GM23338 (cell line): ENCODE data around the gene MGRN1. TPM values are rescaled to one million over a fixed set of nuclear protein-coding genes. Genes with fewer than 3 reads are reported as not detected.

ENCODE experiments used
- ATAC-seq: fragments of 200-7000 bp; cut with Tn5 transposase; 3 replicates; pipeline ENCODE4 v1.9.1; 2020
- DNase-seq: peaks from one replicate; pipeline ENCODE4 v3.0.0-alpha.2; 2015; ENCODE audit warnings: low spot score
- H2AFZ ChIP-seq: fragments of 200-600 bp; sonication (generic); 2 replicates; pipeline ENCODE4 v1.8.0; 2016; ENCODE audit warnings: antibody characterized with exemption, mild to moderate bottlenecking, moderate library complexity
- H3F3A ChIP-seq: fragments of 200-600 bp; sonication (generic); replicated peaks from 2 replicates; pipeline ENCODE4 v1.8.0; 2017; ENCODE audit warnings: antibody characterized with exemption, mixed run types, low read depth
- H3K27ac ChIP-seq: fragments of 200-600 bp; sonication (generic); 2 replicates; pipeline ENCODE4 v1.6.1; 2016; ENCODE audit warnings: low read depth
- H3K27me3 ChIP-seq: fragments of 200-600 bp; sonication (generic); 2 replicates; pipeline ENCODE4 v1.8.0; 2016; ENCODE audit warnings: mild to moderate bottlenecking, mixed run types, moderate library complexity; ENCODE audit not compliant: insufficient read depth
- H3K36me3 ChIP-seq: fragments of 200-600 bp; sonication (generic); 2 replicates; pipeline ENCODE4 v1.8.0; 2016; ENCODE audit warnings: mild to moderate bottlenecking; ENCODE audit not compliant: insufficient read depth
- H3K4me1 ChIP-seq: fragments of 200-600 bp; sonication (generic); 2 replicates; pipeline ENCODE4 v1.8.0; 2016; ENCODE audit warnings: mild to moderate bottlenecking, moderate library complexity; ENCODE audit not compliant: insufficient read depth
- H3K4me2 ChIP-seq: fragments of 200-600 bp; sonication (generic); 2 replicates; pipeline ENCODE4 v1.7.1; 2017; ENCODE audit warnings: mixed run types
- H3K4me3 ChIP-seq: fragments of 200-600 bp; sonication (generic); 2 replicates; pipeline ENCODE4 v1.6.1; 2016; ENCODE audit warnings: mixed run types
- H3K79me2 ChIP-seq: fragments of 200-600 bp; sonication (generic); replicated peaks from 2 replicates; pipeline ENCODE4 v1.8.0; 2017; ENCODE audit warnings: mild to moderate bottlenecking; ENCODE audit not compliant: insufficient read depth
- H3K9me2 ChIP-seq: fragments of 200-600 bp; sonication (generic); 2 replicates; pipeline ENCODE4 v1.8.0; 2017; ENCODE audit not compliant: insufficient read depth
- H4K20me1 ChIP-seq: fragments of 200-600 bp; sonication (generic); replicated peaks from 2 replicates; pipeline ENCODE4 v1.8.0; 2017; ENCODE audit warnings: mild to moderate bottlenecking; ENCODE audit not compliant: insufficient read depth
- H3K27ac Mint-ChIP-seq: 2 replicates; pipeline ENCODE4 v1.8.0; 2020; ENCODE audit warnings: inconsistent platforms, mild to moderate bottlenecking, moderate library complexity, mixed read lengths
- H3K27me3 Mint-ChIP-seq: 3 replicates; pipeline ENCODE4 v1.8.0; 2022; ENCODE audit warnings: low read depth, mild to moderate bottlenecking, moderate library complexity, mixed read lengths, inconsistent platforms; ENCODE audit not compliant: insufficient read depth, poor library complexity
- H3K36me3 Mint-ChIP-seq: 3 replicates; pipeline ENCODE4 v1.8.0; 2021; ENCODE audit warnings: low read depth, mild to moderate bottlenecking, inconsistent platforms, moderate library complexity, mixed read lengths
- H3K4me1 Mint-ChIP-seq: 3 replicates; pipeline ENCODE4 v1.8.0; 2020; ENCODE audit warnings: mild to moderate bottlenecking, inconsistent platforms, mixed read lengths
- H3K4me3 Mint-ChIP-seq: 3 replicates; pipeline ENCODE4 v1.8.0; 2021; ENCODE audit warnings: moderate library complexity, mild to moderate bottlenecking, inconsistent platforms, mixed read lengths
- H3K9me3 Mint-ChIP-seq: 3 replicates; pipeline ENCODE4 v1.8.0; 2020; ENCODE audit warnings: moderate library complexity, mild to moderate bottlenecking, inconsistent platforms, mixed read lengths
- CREB1 ChIP-seq: fragments of 250-450 bp; sonication (Bioruptor Pico); IDR thresholded peaks from 2 replicates; pipeline ENCODE4 v1.5.0; 2020; ENCODE audit warnings: low read depth, mild to moderate bottlenecking, moderate library complexity
- CTCF ChIP-seq, 2 experiments: fragments of 200-600 bp in 1 of 2; sonication (generic) in 1 of 2; conservative IDR thresholded peaks; 2 replicates each; pipeline versions ENCODE4 v1.5.1 to v1.6.1; 2016 to 2017; ENCODE audit warnings: antibody characterized with exemption in 2 of 2, low read depth in 2 of 2, mild to moderate bottlenecking in 2 of 2, moderate library complexity in 1 of 2
- EZH2 ChIP-seq: fragments of 200-600 bp; sonication (generic); IDR thresholded peaks from one replicate; pipeline ENCODE4 v1.8.0; 2017; ENCODE audit warnings: antibody characterized with exemption, mild to moderate bottlenecking, low read depth; ENCODE audit not compliant: unreplicated experiment
- EZH2phosphoT487 ChIP-seq: fragments of 200-600 bp; sonication (generic); IDR thresholded peaks from one replicate; pipeline ENCODE4 v1.8.1; 2018; ENCODE audit warnings: antibody characterized with exemption; ENCODE audit not compliant: unreplicated experiment
- JUNB ChIP-seq: IDR thresholded peaks from one replicate; pipeline ENCODE4 v1.6.1; 2016; ENCODE audit warnings: antibody characterized with exemption; ENCODE audit not compliant: unreplicated experiment
- NANOG ChIP-seq: IDR thresholded peaks from 2 replicates; pipeline ENCODE4 v1.6.1; 2016; ENCODE audit warnings: antibody characterized with exemption, borderline replicate concordance
- POLR2AphosphoS5 ChIP-seq: IDR thresholded peaks from 2 replicates; pipeline ENCODE4 v1.6.1; 2016; ENCODE audit warnings: antibody characterized with exemption, low read depth
- REST ChIP-seq: IDR thresholded peaks from one replicate; pipeline ENCODE4 v1.6.1; 2018; ENCODE audit warnings: antibody characterized with exemption; ENCODE audit not compliant: unreplicated experiment
- STAT1 ChIP-seq: IDR thresholded peaks from one replicate; pipeline ENCODE4 v1.6.1; 2016; ENCODE audit warnings: antibody characterized with exemption; ENCODE audit not compliant: unreplicated experiment
- ZNF114 ChIP-seq: fragments of 250-450 bp; sonication (Bioruptor Pico); IDR thresholded peaks from 2 replicates; pipeline ENCODE4 v1.5.0; 2020; ENCODE audit warnings: mild to moderate bottlenecking, moderate library complexity
- ZNF331 ChIP-seq: fragments of 250-450 bp; sonication (Bioruptor Pico); IDR thresholded peaks from 2 replicates; pipeline ENCODE4 v1.5.0; 2020; ENCODE audit warnings: low read depth, mild to moderate bottlenecking, moderate library complexity
- polyA plus RNA-seq: library from polyadenylated mRNA; unstranded; fragments of >200 nt; fragmentation: Nextera tagmentation; extraction: Ambion mirVana; gene quantifications from 2 replicates; pipeline ENCODE4 v1.2.1, GENCODE V29; 2016
- total RNA-seq: library from RNA; depleted of rRNA; stranded (reverse); fragments of >200 nt; shearing (Covaris generic); gene quantifications from 2 replicates; pipeline ENCODE4 v1.2.3, GENCODE V29; 2014
- TF ChIP-seq, protein P1 (sequence below): fragments of 250-450 bp; sonication (Bioruptor Pico); IDR thresholded peaks from 2 replicates; pipeline ENCODE4 v1.5.0; 2020; ENCODE audit warnings: mild to moderate bottlenecking, moderate library complexity
- TF ChIP-seq, protein P2 (sequence below): IDR thresholded peaks from 2 replicates; pipeline ENCODE4 v1.6.1; 2016; ENCODE audit warnings: antibody characterized with exemption

The MGRN1 gene
- total and polyA plus RNA-seq, 2 experiments from 2014 or later, result 13.1 to 71.8 TPM

DNA sequence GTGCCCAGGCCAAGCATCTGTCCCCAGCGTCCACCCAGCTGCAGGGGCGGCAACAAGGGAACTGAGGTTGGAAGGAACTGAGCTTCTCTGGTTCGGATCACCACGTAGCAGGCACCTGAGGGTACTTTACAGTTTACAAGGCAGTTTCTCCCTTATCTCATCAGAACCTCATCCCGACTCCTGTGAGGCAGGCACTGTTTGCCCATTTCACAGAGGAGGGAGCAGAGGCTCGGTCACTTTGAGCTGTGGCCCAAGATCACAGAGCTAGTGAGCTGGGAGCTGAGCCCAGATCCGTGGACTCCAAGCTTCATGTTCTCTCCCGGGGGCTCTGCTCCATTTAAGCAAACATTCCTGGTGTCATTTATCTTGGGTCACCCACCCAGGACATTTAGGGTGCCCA lies 25.1 kb upstream of the MGRN1 start:
- H3K27ac ChIP-seq, result no peak overlapping the region
- H3F3A ChIP-seq, result peaks cover 5% of the 10 kb centered on the region; the same call in 1 of the 2 replicates
- Mint-ChIP-seq H3K36me3 (peaks cover 3% of the 10 kb centered on the region; the same call in 1 of the 3 replicates), H3K4me3 (no peak overlapping the region), H3K27ac (no peak overlapping the region; the same call in 1 of the 2 replicates), H3K4me1 (peaks cover 13% of the 10 kb centered on the region), H3K9me3 (no peaks in the 10 kb centered on the region; the same call in 2 of the 3 replicates), H3K27me3 (peaks cover 16% of the 10 kb centered on the region)
- no peak overlapping the region for H3K4me2 ChIP-seq
- H3K4me1 ChIP-seq, result no peaks in the 10 kb centered on the region; the same call in 1 of the 2 replicates
- H3K27me3 ChIP-seq, result no peaks in the 10 kb centered on the region
- no peak overlapping the region for H2AFZ ChIP-seq
- no peak overlapping the region for H3K4me3 ChIP-seq
- H3K9me2 ChIP-seq, result no peaks in the 10 kb centered on the region
- TF ChIP-seq POLR2AphosphoS5 (no peak), STAT1 (no peak), REST (no peak), JUNB (no peak), CTCF (conservative IDR thresholded peaks at IDR 0.05; ENCODE audit: low read depth in 2 of 2) (no peak), EZH2 (no peak), ZNF114 (CRISPR knock-in tag) (no peak), ZNF331 (CRISPR knock-in tag) (no peak), CREB1 (CRISPR knock-in tag) (no peak), NANOG (no peak), EZH2phosphoT487 (no peak)
- TF ChIP-seq, protein P1, sequence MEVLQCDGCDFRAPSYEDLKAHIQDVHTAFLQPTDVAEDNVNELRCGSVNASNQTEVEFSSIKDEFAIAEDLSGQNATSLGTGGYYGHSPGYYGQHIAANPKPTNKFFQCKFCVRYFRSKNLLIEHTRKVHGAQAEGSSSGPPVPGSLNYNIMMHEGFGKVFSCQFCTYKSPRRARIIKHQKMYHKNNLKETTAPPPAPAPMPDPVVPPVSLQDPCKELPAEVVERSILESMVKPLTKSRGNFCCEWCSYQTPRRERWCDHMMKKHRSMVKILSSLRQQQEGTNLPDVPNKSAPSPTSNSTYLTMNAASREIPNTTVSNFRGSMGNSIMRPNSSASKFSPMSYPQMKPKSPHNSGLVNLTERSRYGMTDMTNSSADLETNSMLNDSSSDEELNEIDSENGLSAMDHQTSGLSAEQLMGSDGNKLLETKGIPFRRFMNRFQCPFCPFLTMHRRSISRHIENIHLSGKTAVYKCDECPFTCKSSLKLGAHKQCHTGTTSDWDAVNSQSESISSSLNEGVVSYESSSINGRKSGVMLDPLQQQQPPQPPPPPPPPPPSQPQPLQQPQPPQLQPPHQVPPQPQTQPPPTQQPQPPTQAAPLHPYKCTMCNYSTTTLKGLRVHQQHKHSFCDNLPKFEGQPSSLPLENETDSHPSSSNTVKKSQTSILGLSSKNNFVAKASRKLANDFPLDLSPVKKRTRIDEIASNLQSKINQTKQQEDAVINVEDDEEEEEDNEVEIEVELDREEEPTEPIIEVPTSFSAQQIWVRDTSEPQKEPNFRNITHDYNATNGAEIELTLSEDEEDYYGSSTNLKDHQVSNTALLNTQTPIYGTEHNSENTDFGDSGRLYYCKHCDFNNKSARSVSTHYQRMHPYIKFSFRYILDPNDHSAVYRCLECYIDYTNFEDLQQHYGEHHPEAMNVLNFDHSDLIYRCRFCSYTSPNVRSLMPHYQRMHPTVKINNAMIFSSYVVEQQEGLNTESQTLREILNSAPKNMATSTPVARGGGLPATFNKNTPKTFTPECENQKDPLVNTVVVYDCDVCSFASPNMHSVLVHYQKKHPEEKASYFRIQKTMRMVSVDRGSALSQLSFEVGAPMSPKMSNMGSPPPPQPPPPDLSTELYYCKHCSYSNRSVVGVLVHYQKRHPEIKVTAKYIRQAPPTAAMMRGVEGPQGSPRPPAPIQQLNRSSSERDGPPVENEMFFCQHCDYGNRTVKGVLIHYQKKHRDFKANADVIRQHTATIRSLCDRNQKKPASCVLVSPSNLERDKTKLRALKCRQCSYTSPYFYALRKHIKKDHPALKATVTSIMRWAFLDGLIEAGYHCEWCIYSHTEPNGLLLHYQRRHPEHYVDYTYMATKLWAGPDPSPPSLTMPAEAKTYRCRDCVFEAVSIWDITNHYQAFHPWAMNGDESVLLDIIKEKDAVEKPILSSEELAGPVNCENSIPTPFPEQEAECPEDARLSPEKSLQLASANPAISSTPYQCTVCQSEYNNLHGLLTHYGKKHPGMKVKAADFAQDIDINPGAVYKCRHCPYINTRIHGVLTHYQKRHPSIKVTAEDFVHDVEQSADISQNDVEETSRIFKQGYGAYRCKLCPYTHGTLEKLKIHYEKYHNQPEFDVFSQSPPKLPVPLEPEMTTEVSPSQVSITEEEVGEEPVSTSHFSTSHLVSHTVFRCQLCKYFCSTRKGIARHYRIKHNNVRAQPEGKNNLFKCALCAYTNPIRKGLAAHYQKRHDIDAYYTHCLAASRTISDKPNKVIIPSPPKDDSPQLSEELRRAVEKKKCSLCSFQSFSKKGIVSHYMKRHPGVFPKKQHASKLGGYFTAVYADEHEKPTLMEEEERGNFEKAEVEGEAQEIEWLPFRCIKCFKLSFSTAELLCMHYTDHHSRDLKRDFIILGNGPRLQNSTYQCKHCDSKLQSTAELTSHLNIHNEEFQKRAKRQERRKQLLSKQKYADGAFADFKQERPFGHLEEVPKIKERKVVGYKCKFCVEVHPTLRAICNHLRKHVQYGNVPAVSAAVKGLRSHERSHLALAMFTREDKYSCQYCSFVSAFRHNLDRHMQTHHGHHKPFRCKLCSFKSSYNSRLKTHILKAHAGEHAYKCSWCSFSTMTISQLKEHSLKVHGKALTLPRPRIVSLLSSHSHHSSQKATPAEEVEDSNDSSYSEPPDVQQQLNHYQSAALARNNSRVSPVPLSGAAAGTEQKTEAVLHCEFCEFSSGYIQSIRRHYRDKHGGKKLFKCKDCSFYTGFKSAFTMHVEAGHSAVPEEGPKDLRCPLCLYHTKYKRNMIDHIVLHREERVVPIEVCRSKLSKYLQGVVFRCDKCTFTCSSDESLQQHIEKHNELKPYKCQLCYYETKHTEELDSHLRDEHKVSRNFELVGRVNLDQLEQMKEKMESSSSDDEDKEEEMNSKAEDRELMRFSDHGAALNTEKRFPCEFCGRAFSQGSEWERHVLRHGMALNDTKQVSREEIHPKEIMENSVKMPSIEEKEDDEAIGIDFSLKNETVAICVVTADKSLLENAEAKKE, result no peak
- TF ChIP-seq, protein P2, sequence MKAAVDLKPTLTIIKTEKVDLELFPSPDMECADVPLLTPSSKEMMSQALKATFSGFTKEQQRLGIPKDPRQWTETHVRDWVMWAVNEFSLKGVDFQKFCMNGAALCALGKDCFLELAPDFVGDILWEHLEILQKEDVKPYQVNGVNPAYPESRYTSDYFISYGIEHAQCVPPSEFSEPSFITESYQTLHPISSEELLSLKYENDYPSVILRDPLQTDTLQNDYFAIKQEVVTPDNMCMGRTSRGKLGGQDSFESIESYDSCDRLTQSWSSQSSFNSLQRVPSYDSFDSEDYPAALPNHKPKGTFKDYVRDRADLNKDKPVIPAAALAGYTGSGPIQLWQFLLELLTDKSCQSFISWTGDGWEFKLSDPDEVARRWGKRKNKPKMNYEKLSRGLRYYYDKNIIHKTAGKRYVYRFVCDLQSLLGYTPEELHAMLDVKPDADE, result no peak
- H3K79me2 ChIP-seq, result no peaks in the 10 kb centered on the region
- DNase-seq, result no peak
- H3K36me3 ChIP-seq, result no peaks in the 10 kb centered on the region
- no peaks in the 10 kb centered on the region for H4K20me1 ChIP-seq
- ATAC-seq, result no peak
